Prostate gland (tissue), 2 donors: ENCODE data around the gene IRGM. TPM values are rescaled to one million over a fixed set of nuclear protein-coding genes. Genes with fewer than 3 reads are reported as not detected.
"Not testable (repeated sequence)": the region's sequence is repeated elsewhere in the genome, so short reads cannot be mapped to it uniquely, and the experiment has no call there.

ENCODE experiments used
- DNase-seq: peaks from one replicate; pipeline ENCODE4 v3.0.0-alpha.2; 2019; ENCODE audit warnings: low spot score
- H3K27ac ChIP-seq, 2 donors: fragments of 200-600 bp; sonication (generic); 2 replicates each; pipeline ENCODE4 v1.5.1; 2017 to 2019
- H3K27me3 ChIP-seq: fragments of 200-600 bp; sonication (generic); replicated peaks from 2 replicates; pipeline ENCODE4 v1.5.1; 2019; ENCODE audit not compliant: insufficient read depth
- H3K36me3 ChIP-seq, 2 donors: fragments of 200-600 bp; sonication (generic); 1 replicate in 1 of 2; 2 replicates in 1 of 2; pipeline versions ENCODE4 v1.5.1 to v1.8.1; 2017 to 2019
- H3K4me1 ChIP-seq: fragments of 200-600 bp; sonication (generic); replicated peaks from 2 replicates; pipeline ENCODE4 v1.5.1; 2019
- H3K4me3 ChIP-seq, 2 donors: fragments of 200-600 bp; sonication (generic); 2 replicates each; pipeline ENCODE4 v1.5.1; 2017 to 2019
- H3K9me3 ChIP-seq: fragments of 200-600 bp; sonication (generic); 2 replicates; pipeline ENCODE4 v1.5.1; 2017
- POLR2A ChIP-seq: fragments of 450-650 bp; IDR thresholded peaks from one replicate; pipeline ENCODE4 v1.6.1; 2016; ENCODE audit warnings: antibody characterized with exemption, mild to moderate bottlenecking
- POLR2AphosphoS5 ChIP-seq: sonication (generic); formaldehyde crosslinking; IDR thresholded peaks from one replicate; pipeline ENCODE4 v1.6.1; 2017; ENCODE audit warnings: antibody characterized with exemption
- WGBS: methylation state at CpG from one replicate; pipeline ENCODE4 v1.1.5; 2018; 5-methylcytosine and 5-hydroxymethylcytosine counted together
- intact Hi-C: fragments of 100-400 bp; cut with DNase I; formaldehyde crosslinking; loops from one replicate; pipeline ENCODE4 v1.14.2; 2022
- total RNA-seq, 2 donors: library from RNA; depleted of rRNA; stranded (reverse); fragments of >200 nt; gene quantifications; one replicate each; pipeline ENCODE4 v1.1.0, GENCODE V29; 2016
- TF ChIP-seq, protein P1 (sequence below), 4 experiments: fragments of 200-600 bp in 2 of 4; fragments of 450-650 bp in 2 of 4; sonication (generic) in 2 of 4; IDR thresholded peaks; 1 replicate in 3 of 4; 2 replicates in 1 of 4; pipeline ENCODE4 v1.5.1; 2016 to 2019; ENCODE audit warnings: antibody characterized with exemption in 4 of 4, mild to moderate bottlenecking in 2 of 4, moderate library complexity in 2 of 4

IRGM gene
- total RNA-seq, 2 donors from 2014 or later, result 0.68 TPM; not detected in 1

GRCh38 chr5:150846654-150847333 lies 473 bp downstream of the IRGM start:
- WGBS, result 66% methylated on average over 22 of the region's 22 CpGs
- peak; percentile 76 for DNase-seq
- intact Hi-C loops, result loop anchor here (5.0 to 10.0 kb wide), 2 partner anchors 44 to 382 kb away; no protein-coding TSS in a partner anchor

GRCh38 chr5:150847334-150847695 lies 994 bp downstream of the IRGM start:
- WGBS, result 46% methylated on average over 5 of the region's 5 CpGs
- Histone ChIP-seq H3K4me3 (no peak overlapping the region), H3K27me3 (no peaks in the 10 kb centered on the region), H3K36me3 (no peaks in the 10 kb centered on the region), H3K9me3 (no peaks in the 10 kb centered on the region), H3K4me1 (no peaks in the 10 kb centered on the region), H3K27ac (no peak overlapping the region)
- no peak for DNase-seq
- TF ChIP-seq POLR2AphosphoS5, result no peak
- TF ChIP-seq, protein P1, sequence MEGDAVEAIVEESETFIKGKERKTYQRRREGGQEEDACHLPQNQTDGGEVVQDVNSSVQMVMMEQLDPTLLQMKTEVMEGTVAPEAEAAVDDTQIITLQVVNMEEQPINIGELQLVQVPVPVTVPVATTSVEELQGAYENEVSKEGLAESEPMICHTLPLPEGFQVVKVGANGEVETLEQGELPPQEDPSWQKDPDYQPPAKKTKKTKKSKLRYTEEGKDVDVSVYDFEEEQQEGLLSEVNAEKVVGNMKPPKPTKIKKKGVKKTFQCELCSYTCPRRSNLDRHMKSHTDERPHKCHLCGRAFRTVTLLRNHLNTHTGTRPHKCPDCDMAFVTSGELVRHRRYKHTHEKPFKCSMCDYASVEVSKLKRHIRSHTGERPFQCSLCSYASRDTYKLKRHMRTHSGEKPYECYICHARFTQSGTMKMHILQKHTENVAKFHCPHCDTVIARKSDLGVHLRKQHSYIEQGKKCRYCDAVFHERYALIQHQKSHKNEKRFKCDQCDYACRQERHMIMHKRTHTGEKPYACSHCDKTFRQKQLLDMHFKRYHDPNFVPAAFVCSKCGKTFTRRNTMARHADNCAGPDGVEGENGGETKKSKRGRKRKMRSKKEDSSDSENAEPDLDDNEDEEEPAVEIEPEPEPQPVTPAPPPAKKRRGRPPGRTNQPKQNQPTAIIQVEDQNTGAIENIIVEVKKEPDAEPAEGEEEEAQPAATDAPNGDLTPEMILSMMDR (IDR thresholded peaks at IDR 0.05), result no peak
- no peak for TF ChIP-seq POLR2A
- intact Hi-C loops, result loop anchor here (5.0 to 10.0 kb wide), 2 partner anchors 45 to 383 kb away; no protein-coding TSS in a partner anchor

More at GRCh38 chr5:150846654-150847333, 473 bp downstream of the IRGM start:
- H3K4me1 ChIP-seq, result no peaks in the 10 kb centered on the region
- TF ChIP-seq POLR2AphosphoS5 (peak; percentile 67), POLR2A (no peak)
- TF ChIP-seq, protein P1 (IDR thresholded peaks at IDR 0.05), result peak; percentile 13 to 85 (median 69)
- no peaks in the 10 kb centered on the region for H3K27me3 ChIP-seq
- H3K9me3 ChIP-seq, result no peaks in the 10 kb centered on the region
- no peak overlapping the region for H3K27ac ChIP-seq
- H3K4me3 ChIP-seq, result no peak overlapping the region
- H3K36me3 ChIP-seq, result no peaks in the 10 kb centered on the region

DNA sequence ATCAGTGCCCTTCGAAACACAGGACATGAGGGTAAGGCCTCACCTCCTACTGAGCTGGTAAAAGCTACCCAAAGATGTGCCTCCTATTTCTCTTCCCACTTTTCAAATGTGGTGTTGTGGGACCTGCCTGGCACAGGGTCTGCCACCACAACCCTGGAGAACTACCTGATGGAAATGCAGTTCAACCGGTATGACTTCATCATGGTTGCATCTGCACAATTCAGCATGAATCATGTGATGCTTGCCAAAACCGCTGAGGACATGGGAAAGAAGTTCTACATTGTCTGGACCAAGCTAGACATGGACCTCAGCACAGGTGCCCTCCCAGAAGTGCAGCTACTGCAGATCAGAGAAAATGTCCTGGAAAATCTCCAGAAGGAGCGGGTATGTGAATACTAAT lies 1.9 kb downstream of the IRGM start:
- H3K9me3 ChIP-seq, result no peaks in the 10 kb centered on the region
- H3K27me3 ChIP-seq, result no peaks in the 10 kb centered on the region
- H3K27ac ChIP-seq, result no peak overlapping the region
- H3K4me1 ChIP-seq, result no peaks in the 10 kb centered on the region
- H3K36me3 ChIP-seq, result no peaks in the 10 kb centered on the region
- 71% methylated on average over 4 of the region's 4 CpGs for WGBS
- intact Hi-C loops, result loop anchor here (5.0 to 10.0 kb wide), 2 partner anchors 46 to 383 kb away; no protein-coding TSS in a partner anchor
- TF ChIP-seq POLR2AphosphoS5 (no peak), POLR2A (no peak)
- TF ChIP-seq, protein P1 (IDR thresholded peaks at IDR 0.05), result no peak
- DNase-seq, result no peak
- H3K4me3 ChIP-seq, result no peak overlapping the region

- Histone ChIP-seq H3K27ac (no peak overlapping the region), H3K36me3 (no peaks in the 10 kb centered on the region), H3K4me1 (no peaks in the 10 kb centered on the region), H3K27me3 (no peaks in the 10 kb centered on the region), H3K9me3 (no peaks in the 10 kb centered on the region), H3K4me3 (no peak overlapping the region)
- DNase-seq, result no peak
- 61% methylated on average over 3 of the region's 3 CpGs for WGBS
- TF ChIP-seq, protein P1 (IDR thresholded peaks at IDR 0.05), result no peak
- TF ChIP-seq POLR2AphosphoS5 (no peak), POLR2A (no peak)
- intact Hi-C loops, result no loop called here
Observed at GRCh38 chr5:150851039-150851438, 4.7 kb downstream of the IRGM start.

DNA sequence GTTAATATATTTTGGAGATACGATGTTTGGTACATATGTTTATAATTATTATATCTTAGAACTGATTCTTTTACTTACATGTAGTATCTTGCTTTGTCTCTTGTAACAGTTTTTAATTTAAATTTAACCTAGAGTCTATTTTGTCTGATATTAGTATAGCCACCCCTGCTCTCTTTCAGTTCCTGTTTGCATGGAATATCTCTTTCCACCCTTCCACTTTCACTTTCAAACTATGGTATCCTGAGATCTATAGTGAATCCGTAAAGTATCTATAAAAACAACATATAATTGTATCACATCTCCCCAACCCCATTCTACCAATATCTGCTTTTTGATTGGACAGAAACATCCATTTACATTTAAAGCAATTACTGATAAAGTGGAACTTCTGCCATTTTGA lies 7.2 kb downstream of the IRGM start:
- Histone ChIP-seq H3K9me3 (no peaks in the 10 kb centered on the region), H3K27me3 (no peaks in the 10 kb centered on the region), H3K4me1 (no peaks in the 10 kb centered on the region), H3K4me3 (no peak overlapping the region), H3K36me3 (no peaks in the 10 kb centered on the region), H3K27ac (no peak overlapping the region)
- intact Hi-C loops, result no loop called here
- TF ChIP-seq POLR2AphosphoS5, result no peak
- TF ChIP-seq POLR2A, result no peak
- TF ChIP-seq, protein P1 (IDR thresholded peaks at IDR 0.05), result no peak
- DNase-seq, result no peak
- WGBS, result 90% methylated on average over 2 of the region's 2 CpGs

DNA sequence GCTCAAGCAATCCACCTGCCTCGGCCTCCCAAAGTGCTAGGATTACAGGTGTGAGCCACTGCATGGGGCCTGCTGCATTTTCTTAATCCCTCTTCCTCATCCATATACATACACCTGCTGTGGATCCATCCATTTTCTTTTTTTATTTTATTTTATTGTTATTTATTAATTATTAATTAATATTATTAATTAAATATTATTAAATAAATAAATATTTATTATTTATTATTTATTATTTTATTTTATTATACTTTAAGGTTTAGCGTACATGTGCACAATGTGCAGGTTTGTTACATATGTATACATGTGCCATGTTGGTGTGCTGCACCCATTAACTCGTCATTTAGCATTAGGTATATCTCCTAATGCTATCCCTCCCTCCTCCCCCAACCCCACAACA lies 10.4 kb downstream of the IRGM start:
- intact Hi-C loops, result not testable (repeated sequence)
- WGBS, result 94% methylated on average over 3 of the region's 3 CpGs

More for the DNA sequence above, 10.4 kb downstream of the IRGM start:
- H3K4me1 ChIP-seq, H3K36me3 ChIP-seq, H3K27ac ChIP-seq, H3K4me3 ChIP-seq, H3K9me3 ChIP-seq, H3K27me3 ChIP-seq, DNase-seq: not testable (repeated sequence)
